GM11168 (cell line): ENCODE results near the gene CTNNA2.

Experiments
- in situ Hi-C: fragments of 300-500 bp; cut with MboI; formaldehyde crosslinking; loops from one replicate; pipeline ENCODE4 v1.12.0; 2022; ENCODE audit warnings: low sequenced_read_pairs; ENCODE audit not compliant: unreplicated experiment

CTNNA2 gene

DNA sequence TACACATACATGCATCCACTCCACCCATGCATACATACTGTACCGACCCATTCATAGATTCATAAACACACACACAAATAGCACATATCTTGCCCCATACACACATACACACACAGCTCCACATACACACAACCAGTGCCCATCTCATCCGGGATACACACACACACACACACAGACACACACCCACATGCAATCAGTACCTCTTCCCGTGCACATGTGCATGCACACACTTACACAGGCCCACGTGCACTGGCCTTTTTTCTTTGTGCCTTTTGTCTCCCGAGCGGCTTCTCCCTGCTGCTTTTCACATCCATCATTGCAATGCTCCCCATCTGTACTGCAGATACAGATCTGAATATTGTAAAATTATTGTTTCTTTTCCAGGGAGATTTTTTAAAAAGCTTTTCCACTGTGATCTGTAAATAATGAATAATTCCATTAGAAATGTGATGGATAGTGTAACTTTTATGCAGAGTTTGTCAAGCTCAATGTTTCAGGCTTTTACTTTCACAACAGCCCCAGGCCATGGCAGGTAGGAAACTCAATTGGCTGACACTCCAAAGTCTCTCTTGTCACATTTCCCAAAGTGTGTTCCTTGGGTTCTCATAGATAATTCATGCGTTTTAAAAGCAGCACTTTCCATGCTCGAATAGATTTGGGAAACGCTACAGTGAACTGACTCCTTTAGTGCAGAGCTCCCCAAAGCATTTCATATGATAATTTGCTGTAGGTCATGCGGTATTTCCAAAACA, 393.5 kb downstream of the CTNNA2 start:
- in situ Hi-C loops: no loop called here

DNA sequence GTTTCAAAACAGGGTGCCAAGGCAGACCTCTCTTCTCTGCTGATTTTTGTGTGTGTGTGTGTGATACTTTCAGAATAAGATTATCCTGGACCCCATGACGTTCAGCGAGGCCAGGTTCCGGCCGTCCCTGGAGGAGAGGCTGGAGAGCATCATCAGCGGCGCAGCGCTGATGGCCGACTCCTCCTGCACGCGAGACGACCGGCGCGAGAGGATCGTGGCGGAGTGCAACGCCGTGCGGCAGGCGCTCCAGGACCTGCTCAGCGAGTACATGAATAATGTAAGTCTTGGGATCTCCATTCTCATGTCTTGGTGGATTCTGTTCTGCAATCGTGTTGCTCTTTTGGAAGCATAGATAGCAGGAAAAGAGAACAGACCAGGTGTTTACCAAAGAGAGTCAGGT, 396.7 kb downstream of the CTNNA2 start:
- in situ Hi-C loops: no loop called here

GRCh38 chr2:79910643-79911042, 397.8 kb downstream of the CTNNA2 start:
- in situ Hi-C loops: no loop called here

DNA sequence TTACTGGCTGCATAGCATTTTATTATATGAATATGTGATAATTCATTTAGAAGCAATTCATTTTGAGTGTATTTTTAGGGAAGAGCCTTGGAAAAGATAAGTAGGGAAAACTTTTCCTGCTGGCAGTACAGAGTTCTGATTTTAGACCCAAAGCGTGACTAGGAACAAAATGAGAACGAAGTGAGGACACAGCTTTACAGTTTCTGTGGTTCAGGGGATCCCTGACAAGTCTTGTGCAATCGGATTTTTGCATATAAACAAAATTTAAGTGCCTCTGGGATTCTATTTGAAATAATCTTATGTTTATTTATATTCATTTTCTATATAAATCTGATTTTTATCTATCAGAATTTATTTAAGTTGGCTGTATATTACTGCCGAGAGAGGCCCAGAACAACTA, 402.6 kb downstream of the CTNNA2 start:
- in situ Hi-C loops: no loop called here

DNA sequence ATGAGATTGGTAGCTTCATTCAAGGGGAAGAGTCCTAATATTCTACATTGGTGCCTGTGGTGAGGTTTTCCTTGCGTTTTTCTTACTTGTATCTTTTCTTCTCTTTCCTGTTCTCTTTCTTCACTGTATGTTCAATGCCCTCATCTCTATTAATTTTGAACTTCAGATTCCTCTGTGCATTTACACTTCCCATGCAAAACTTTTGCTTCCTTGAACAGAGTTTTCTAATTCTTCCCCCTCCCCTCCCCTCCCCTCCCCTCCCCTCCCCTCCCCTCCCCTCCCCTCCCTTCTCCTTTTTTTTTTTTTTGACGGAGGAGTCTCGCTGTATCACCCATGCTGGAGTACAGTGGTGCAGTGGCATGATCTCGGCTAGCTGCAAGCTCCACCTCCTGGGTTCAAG, 403.4 kb downstream of the CTNNA2 start:
- in situ Hi-C loops: no loop called here

DNA sequence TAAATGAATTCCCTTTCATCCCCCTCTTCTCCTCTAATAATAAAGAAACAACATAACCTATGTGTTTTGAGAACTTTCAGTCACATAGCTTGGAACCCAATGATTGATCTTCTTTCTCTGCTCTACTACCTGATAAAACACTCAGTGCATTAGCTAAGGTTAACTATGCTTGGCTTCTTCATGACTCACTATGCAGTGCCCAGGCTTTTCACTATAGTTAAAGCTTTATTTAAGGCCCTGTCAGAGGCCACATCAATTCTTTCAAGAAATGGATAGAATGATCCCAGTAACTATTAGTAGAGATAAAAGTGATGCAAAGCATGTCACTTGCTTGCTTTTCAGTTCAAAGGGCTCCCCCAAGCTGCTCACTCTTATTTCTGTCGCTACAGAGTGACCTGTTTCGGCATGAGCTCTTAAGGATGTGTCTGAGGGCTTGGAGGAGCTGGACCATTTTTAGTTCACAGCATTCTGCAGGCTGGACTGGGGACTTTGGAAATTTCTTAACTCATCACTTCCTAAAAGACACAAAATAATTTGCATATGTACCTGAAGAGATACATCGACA, 407.7 kb downstream of the CTNNA2 start:
- in situ Hi-C loops: no loop called here

GRCh38 chr2:79929624-79930023, 416.8 kb downstream of the CTNNA2 start:
- in situ Hi-C loops: no loop called here

DNA sequence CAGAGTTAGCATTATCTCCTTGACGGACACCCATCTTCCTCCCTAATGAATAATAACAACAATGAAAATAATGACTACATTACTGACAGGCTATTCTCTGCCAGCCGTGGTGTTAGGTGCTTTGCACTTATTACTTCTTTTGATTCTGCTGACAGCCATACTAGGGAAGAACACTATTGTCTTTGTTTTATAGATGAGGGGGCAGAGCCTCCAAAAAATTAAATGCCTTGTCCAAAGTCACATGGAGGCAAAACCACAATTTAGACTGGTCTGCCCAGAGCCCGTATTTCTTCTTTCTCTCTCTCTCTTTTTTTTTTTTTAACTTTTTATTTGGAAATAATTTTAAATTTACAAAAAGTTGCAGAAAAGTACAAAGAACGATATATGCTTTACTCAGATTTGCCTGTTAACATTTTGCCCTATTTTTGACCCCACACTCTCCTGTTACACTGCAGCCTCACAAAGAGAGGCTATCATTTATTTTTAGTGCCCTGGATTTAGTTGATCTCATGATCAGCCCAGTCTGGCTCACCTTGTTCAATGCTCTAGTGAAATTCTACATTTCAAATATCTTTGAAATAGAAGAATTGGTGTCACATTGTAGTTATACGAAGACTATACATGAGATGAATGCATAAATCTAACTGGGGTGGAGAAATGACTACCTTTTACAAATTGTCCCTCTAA, 422.3 kb downstream of the CTNNA2 start:
- in situ Hi-C loops: no loop called here

DNA sequence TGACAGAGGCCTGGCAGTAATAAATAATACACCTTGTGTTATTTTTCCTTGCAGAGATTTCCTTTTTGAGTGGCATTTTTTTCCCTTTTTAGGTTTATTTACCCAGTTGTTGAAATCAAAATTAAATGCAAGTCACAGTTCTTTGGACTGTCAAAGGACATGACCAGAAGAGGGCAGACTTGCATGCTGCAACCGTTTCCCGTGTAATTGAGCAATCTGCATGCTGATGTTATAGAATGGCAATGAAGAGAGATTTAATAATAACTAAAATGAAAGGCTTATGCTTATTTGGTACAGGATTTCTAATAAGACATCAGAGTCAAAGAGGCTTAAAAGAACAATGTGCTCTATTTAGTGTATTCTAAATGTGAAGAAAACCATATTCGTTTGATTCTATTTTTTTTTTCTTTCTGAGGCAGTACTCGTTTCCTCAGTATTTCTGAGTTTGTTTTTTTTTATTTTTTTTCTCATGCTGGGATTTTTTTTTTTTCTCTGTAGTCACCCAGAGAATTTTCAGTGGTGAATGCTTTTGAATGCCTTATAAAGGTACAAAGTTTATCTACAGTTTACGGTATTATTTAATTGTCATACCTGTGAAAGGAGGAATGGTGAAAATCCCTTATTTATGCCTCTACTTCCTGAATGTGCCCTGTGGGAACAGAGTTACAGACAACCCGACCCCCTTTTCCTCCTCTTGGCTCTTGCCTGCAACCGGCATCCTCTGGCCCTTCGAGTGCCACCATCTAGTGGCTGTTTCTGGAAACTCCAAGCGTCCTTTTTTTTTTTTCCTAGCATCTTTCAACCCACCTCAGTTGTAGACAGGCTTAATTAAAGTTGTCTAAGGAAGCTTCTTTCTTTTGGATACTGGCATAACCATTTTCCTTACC, 423.2 kb downstream of the CTNNA2 start:
- in situ Hi-C loops: no loop called here

DNA sequence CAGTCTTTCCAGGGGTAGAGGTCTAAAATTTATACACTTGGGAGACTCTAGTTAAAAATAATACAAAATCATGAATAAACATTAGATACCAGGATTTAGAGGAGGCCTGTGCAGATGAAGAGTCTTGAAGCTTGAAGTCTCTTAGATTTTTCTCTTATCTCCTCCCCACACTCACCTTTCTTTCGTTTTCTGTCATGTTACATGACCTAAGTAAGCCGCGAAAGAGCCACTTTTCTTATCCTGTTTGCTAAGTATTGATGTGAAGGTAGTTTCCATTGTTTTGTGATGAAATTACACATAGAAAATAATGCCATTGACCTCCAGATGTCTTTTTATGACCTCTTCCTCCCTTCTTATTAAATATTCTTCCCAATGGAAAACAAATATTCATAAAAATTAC, 423.9 kb downstream of the CTNNA2 start:
- in situ Hi-C loops: no loop called here

GRCh38 chr2:79938648-79939047, 425.8 kb downstream of the CTNNA2 start:
- in situ Hi-C loops: no loop called here

DNA sequence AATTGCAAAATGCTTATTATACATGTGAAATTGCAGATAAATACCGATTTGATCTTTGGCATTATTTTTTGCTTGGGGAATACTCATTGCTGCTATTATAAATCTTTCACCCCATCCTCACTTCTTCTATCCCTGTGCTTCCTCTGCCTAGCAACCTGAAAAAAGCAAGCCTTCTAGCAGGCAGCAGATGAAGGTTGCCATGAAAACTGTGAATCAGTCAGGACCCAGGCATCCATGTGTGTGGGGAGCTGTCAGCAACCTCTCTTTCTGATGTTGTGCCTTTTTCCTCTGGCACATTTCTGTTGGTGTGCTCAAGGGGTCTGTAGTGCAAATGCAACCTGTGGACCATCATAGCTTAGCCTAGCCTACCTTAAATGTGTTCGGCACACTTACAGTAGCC, 427.5 kb downstream of the CTNNA2 start:
- in situ Hi-C loops: no loop called here

- in situ Hi-C loops: no loop called here
Observed at GRCh38 chr2:79941179-79941578, 428.3 kb downstream of the CTNNA2 start.

DNA sequence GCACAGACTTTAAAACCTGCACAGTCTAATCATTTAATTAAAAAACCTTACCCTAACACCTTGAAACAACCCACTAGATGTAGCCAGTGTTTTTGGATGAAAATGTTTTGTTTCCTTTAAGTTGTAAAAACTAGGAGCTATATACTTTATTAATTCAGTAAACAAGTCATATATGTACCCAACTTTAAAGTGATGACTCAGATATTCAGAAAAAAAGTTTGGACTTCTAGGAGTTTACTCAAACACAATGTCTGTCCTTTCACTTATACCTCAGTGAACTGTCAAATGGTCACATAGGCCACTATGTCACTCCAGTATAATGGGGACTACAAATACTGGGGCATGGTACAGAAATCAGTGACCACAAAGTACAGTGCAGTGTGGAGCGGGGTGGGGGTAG, 431.4 kb downstream of the CTNNA2 start:
- in situ Hi-C loops: no loop called here

GRCh38 chr2:79945653-79946445, 433.0 kb downstream of the CTNNA2 start:
- in situ Hi-C loops: no loop called here

GRCh38 chr2:79947751-79948150, 434.9 kb downstream of the CTNNA2 start:
- in situ Hi-C loops: no loop called here

- in situ Hi-C loops: no loop called here
Observed at GRCh38 chr2:79950526-79950925, 437.7 kb downstream of the CTNNA2 start.

- in situ Hi-C loops: no loop called here
Observed at GRCh38 chr2:79952616-79953015, 439.8 kb downstream of the CTNNA2 start.

DNA sequence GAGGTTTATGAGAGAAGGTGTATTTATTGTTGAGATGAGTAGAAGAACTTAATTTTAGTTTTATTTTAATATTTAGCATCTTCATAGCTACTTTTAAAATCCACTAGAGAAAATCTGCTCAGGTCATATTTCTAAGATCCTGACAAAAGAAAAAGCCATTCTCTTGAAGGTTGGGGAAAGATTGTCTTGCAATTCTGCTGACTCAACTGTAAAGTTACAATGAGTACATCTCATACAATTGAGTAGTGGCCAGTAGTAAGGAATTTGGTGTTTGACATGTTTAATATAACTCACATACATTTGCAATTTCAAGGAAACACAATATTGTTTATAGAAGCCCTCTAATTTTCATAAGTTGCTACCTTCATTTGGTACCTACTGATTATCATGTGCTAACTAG, 447.2 kb downstream of the CTNNA2 start:
- in situ Hi-C loops: no loop called here

- in situ Hi-C loops: no loop called here
Observed at GRCh38 chr2:79960519-79960918, 447.7 kb downstream of the CTNNA2 start.
